ENCODE results near the gene VARS1. TPM values are rescaled to one million over a fixed set of nuclear protein-coding genes. Genes with fewer than 3 reads are reported as not detected.

The VARS1 gene
- total and polyA plus RNA-seq, 2 of the 8 experiments (the other 6 are each of a cell fraction or from before 2014, with no cell fraction given), result 53.5 to 162 TPM

DNA sequence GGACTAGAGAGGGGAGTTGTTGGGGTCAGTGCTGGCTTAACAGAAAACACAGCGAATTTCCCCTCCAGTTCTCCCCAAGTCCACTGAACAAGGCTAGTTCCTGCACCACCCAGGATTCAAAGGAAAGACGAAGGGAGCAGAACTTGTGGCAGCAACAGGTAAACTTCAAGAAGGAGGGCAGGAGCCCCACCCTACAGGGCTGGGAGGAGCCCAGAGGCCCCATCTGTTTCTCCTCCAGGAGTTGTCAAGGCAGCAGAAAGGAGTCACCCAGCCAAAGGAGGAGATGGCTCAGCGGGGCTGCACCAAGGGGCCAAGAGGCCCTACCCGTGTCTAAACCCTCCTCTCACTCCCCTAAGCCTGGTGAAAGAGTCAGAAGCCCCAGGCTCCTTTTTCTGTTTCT lies 31.4 kb downstream of the VARS1 start (continued):
- no peak for TF ChIP-seq TAF1 (IDR thresholded peaks at IDR 0.05; ENCODE audit: low read depth, low read length)
- TF ChIP-seq E2F6 (IDR thresholded peaks at IDR 0.05), result no peak
- TF ChIP-seq TBP (IDR thresholded peaks at IDR 0.05; ENCODE audit: low read depth, low read length), result no peak
- TF ChIP-seq KDM1A (IDR thresholded peaks at IDR 0.05; ENCODE audit: borderline replicate concordance, low read length), result no peak
